HepG2 (cell line): ENCODE measurements around the gene POLA1. TPM values are rescaled to one million over a fixed set of nuclear protein-coding genes. Genes with fewer than 3 reads are reported as not detected.

Experiments
- ATAC-seq: fragments of 200-7000 bp; cut with Tn5 transposase; 3 replicates; pipeline ENCODE4 v1.9.1; 2020; ENCODE audit warnings: mild to moderate bottlenecking, moderate library complexity
- BruUV-seq: library from RNA; stranded (reverse); fragments of 400-500 nt; replicated peaks from 2 replicates; lab custom pipeline; 2021; lab: Mats Ljungman, UMichigan
- CTCF ChIA-PET: fragments of 300-600 bp; formaldehyde crosslinking; extraction: SDS; loops from one replicate; lab custom pipeline; 2021; ENCODE audit warnings: low total read pairs, inconsistent platforms, low intra/inter-chr PET ratio; lab: Yijun Ruan, JAX
- POLR2A ChIA-PET: fragments of 350-600 bp; sonication (Branson Sonifier 250); formaldehyde crosslinking; loops from one replicate; lab custom pipeline; 2020; ENCODE audit warnings: antibody characterized with exemption, inconsistent platforms; lab: Yijun Ruan, JAX
- DNase-seq: peaks from one replicate; pipeline ENCODE4 v3.0.0-alpha.2; 2015; ENCODE audit warnings: low spot score
- FAIRE-seq: peaks from 3 replicates; lab custom pipeline; 2011; peaks lifted over from hg19 to GRCh38; lab: Jason Lieb, UNC
- H2AFZ ChIP-seq: one replicate; pipeline ENCODE4 v1.6.1; 2011; ENCODE audit warnings: low read length, inconsistent platforms
- H3K27ac ChIP-seq: fragments of 300-600 bp; 3 replicates; pipeline ENCODE4 v1.8.0; 2011; ENCODE audit warnings: mixed run types, mild to moderate bottlenecking, mixed read lengths, low read length, inconsistent platforms; ENCODE audit not compliant: insufficient read depth; ENCODE audit errors: extremely low read length
- H3K27me3 ChIP-seq, 2 experiments: fragments of 200-600 bp in 1 of 2; 2 replicates in 1 of 2; 3 replicates in 1 of 2; pipeline versions ENCODE4 v1.6.0 to v1.8.0; 2011; ENCODE audit warnings: low read length in 2 of 2, mild to moderate bottlenecking in 2 of 2, moderate library complexity in 2 of 2, inconsistent platforms in 1 of 2; ENCODE audit not compliant: insufficient read depth in 2 of 2, control insufficient read depth in 1 of 2
- H3K36me3 ChIP-seq, 2 experiments: fragments of 200-600 bp in 1 of 2; replicated peaks in 1 of 2; 2 replicates in 1 of 2; 3 replicates in 1 of 2; pipeline versions ENCODE4 v1.5.1 to v1.8.0; 2011; ENCODE audit warnings: low read length in 2 of 2, inconsistent platforms in 1 of 2; ENCODE audit not compliant: insufficient read depth in 2 of 2, control insufficient read depth in 1 of 2
- H3K4me1 ChIP-seq: 2 replicates; pipeline ENCODE4 v1.5.1; 2012; ENCODE audit warnings: low read length, inconsistent platforms; ENCODE audit not compliant: insufficient read depth
- H3K4me2 ChIP-seq: 2 replicates; pipeline ENCODE4 v1.6.0; 2011; ENCODE audit warnings: low read depth, low read length, inconsistent platforms
- H3K4me3 ChIP-seq, 3 experiments: fragments of 200-600 bp in 1 of 3; sonication (generic), shearing (Covaris generic) in 1 of 3; replicated peaks in 1 of 3; 2 replicates each; pipeline ENCODE4 v1.5.1; 2011 to 2016; ENCODE audit warnings: low read length in 3 of 3, inconsistent platforms in 2 of 3, low read depth in 2 of 3, mild to moderate bottlenecking in 2 of 3, control low read depth in 1 of 3, mixed read lengths in 1 of 3; ENCODE audit not compliant: insufficient read depth in 1 of 3
- H3K79me2 ChIP-seq: one replicate; pipeline ENCODE4 v1.6.1; 2011; ENCODE audit warnings: low read length, inconsistent platforms; ENCODE audit not compliant: insufficient read depth
- H3K9ac ChIP-seq: 2 replicates; pipeline ENCODE4 v1.6.0; 2011; ENCODE audit warnings: mild to moderate bottlenecking, low read depth, low read length, inconsistent platforms; ENCODE audit not compliant: insufficient read depth
- H3K9me3 ChIP-seq: 2 replicates; pipeline ENCODE4 v1.5.1; 2012; ENCODE audit warnings: mild to moderate bottlenecking, low read length
- H4K20me1 ChIP-seq: 2 replicates; pipeline ENCODE4 v1.6.0; 2011; ENCODE audit warnings: inconsistent platforms, mild to moderate bottlenecking, low read length, moderate library complexity; ENCODE audit not compliant: insufficient read depth
- ETV6 ChIP-seq: sonication (generic); formaldehyde crosslinking; conservative IDR thresholded peaks from 2 replicates; pipeline ENCODE4 v1.4.0; 2020; ENCODE audit warnings: missing genetic modification reagents
- GTF2F1 ChIP-seq: fragments of 150-350 bp; IDR thresholded peaks from 2 replicates; pipeline ENCODE4 v1.6.1; 2014; ENCODE audit warnings: low read length
- KMT2B ChIP-seq: IDR thresholded peaks from 2 replicates; pipeline ENCODE4 v1.6.1; 2016; ENCODE audit warnings: missing genetic modification reagents, missing compliant biosample characterization
- NFIB ChIP-seq: sonication (generic); formaldehyde crosslinking; IDR thresholded peaks from 2 replicates; pipeline ENCODE4 v1.9.0; 2021; ENCODE audit warnings: missing genetic modification reagents, mild to moderate bottlenecking, borderline replicate concordance
- PHF21A ChIP-seq: sonication (generic); formaldehyde crosslinking; IDR thresholded peaks from 2 replicates; pipeline ENCODE4 v1.5.0; 2020; ENCODE audit warnings: mild to moderate bottlenecking, missing genetic modification reagents
- PHF5A ChIP-seq: IDR thresholded peaks from one replicate; pipeline ENCODE4 v1.6.1; 2018; ENCODE audit warnings: low read depth, missing genetic modification reagents; ENCODE audit not compliant: unreplicated experiment
- POLR2AphosphoS2 ChIP-seq: IDR thresholded peaks from 2 replicates; pipeline ENCODE4 v1.6.1; 2011; ENCODE audit warnings: low read depth, low read length, improper control_type of control experiment
- SNAPC2 ChIP-seq: sonication (generic); formaldehyde crosslinking; IDR thresholded peaks from 2 replicates; pipeline ENCODE4 v1.8.1; 2022; ENCODE audit warnings: mild to moderate bottlenecking, missing genetic modification reagents
- ZKSCAN8 ChIP-seq: IDR thresholded peaks from 2 replicates; pipeline ENCODE4 v1.6.1; 2016; ENCODE audit warnings: borderline replicate concordance, missing genetic modification reagents, missing compliant biosample characterization
- ZNF501 ChIP-seq: sonication (generic); formaldehyde crosslinking; IDR thresholded peaks from 2 replicates; pipeline ENCODE4 v1.5.1; 2020; ENCODE audit warnings: mild to moderate bottlenecking, moderate library complexity, missing genetic modification reagents
- ZNF619 ChIP-seq: sonication (generic); formaldehyde crosslinking; IDR thresholded peaks from 2 replicates; pipeline ENCODE4 v1.4.0; 2020; ENCODE audit warnings: mild to moderate bottlenecking, missing genetic modification reagents
- ZNF724P ChIP-seq: sonication (generic); formaldehyde crosslinking; IDR thresholded peaks from 2 replicates; pipeline ENCODE4 v1.8.0; 2022; ENCODE audit warnings: missing genetic modification reagents, borderline replicate concordance
- WGBS: methylation state at CpG from one replicate; pipeline ENCODE4 v1.1.6; 2017; ENCODE audit warnings: low lambda C conversion rate; 5-methylcytosine and 5-hydroxymethylcytosine counted together
- in situ Hi-C: cut with HindIII; loops from 2 replicates; pipeline ENCODE4 v1.10.0; 2017; ENCODE audit warnings: low pct_unique_long_range_greater_than_20kb; ENCODE audit not compliant: extremely low pct_ligation_motif_present
- intact Hi-C: fragments of 100-400 bp; cut with micrococcal nuclease; formaldehyde crosslinking; loops from one replicate; pipeline ENCODE4 v1.10.0; 2022; ENCODE audit not compliant: unreplicated experiment
- polyA plus RNA-seq, 8 experiments: library from polyadenylated mRNA; depleted of rRNA in 3 of 8; stranded (reverse) in 7 of 8; unstranded in 1 of 8; fragments of >200 nt; fragmentation: Illumina TruSeq in 4 of 8; extraction: Trizol in 4 of 8; gene quantifications; 2 replicates each; pipeline versions ENCODE4 v1.2.1 to v1.2.3, GENCODE V29; 2011 to 2016; ENCODE audit warnings: low read depth in 4 of 8, missing spikeins in 1 of 8, mixed read lengths in 1 of 8; ENCODE audit not compliant: insufficient read depth in 1 of 8
- total RNA-seq, 5 experiments: library from RNA; depleted of rRNA; stranded (reverse); fragments of >200 nt; fragmentation: Illumina TruSeq; extraction: Trizol; gene quantifications; 2 replicates each; pipeline ENCODE4 v1.2.3, GENCODE V29; 2016; ENCODE audit warnings: low read depth in 1 of 5
- TF ChIP-seq, protein P1 (sequence below): sonication (generic); formaldehyde crosslinking; conservative IDR thresholded peaks from 2 replicates; pipeline ENCODE4 v1.4.0; 2020; ENCODE audit warnings: missing genetic modification reagents
- TF ChIP-seq, protein P2 (sequence below): sonication (generic); formaldehyde crosslinking; IDR thresholded peaks from 2 replicates; pipeline ENCODE4 v1.9.0; 2022; ENCODE audit warnings: low read depth, missing genetic modification reagents

Gene POLA1
- total and polyA plus RNA-seq, 2 of the 13 experiments (the other 11 are each of a cell fraction or from before 2014, with no cell fraction given), result 3.3 to 26.5 TPM

GRCh38 chrX:25005382-25006185 is 311.9 kb downstream of the POLA1 start:
- H3K4me2 ChIP-seq, result peak overlapping the region; percentile 27; the same call in 1 of the 2 replicates
- peaks cover 2 to 38% of the 10 kb centered on the region in 2 experiments; a peak in 2 of 5 replicates for H3K27me3 ChIP-seq
- intact Hi-C loops, result no loop called here
- CTCF ChIA-PET, result no interaction called here
- POLR2A ChIA-PET, result no interaction called here
- H3K4me3 ChIP-seq, result peak overlapping the region in 1 of 3 experiments; percentile 33; a peak in 2 of 6 replicates
- H4K20me1 ChIP-seq, result no peaks in the 10 kb centered on the region
- H2AFZ ChIP-seq, result no peak overlapping the region
- no peak for FAIRE-seq
- 55% methylated on average over 17 of the region's 72 CpGs for WGBS
- no peak for TF ChIP-seq POLR2AphosphoS2
- TF ChIP-seq, all 625 proteins: peak for 0
- Histone ChIP-seq H3K27ac (no peak overlapping the region), H3K9ac (no peak overlapping the region), H3K9me3 (no peaks in the 10 kb centered on the region), H3K36me3 (no peaks in the 10 kb centered on the region), H3K79me2 (no peaks in the 10 kb centered on the region), H3K4me1 (peaks cover 6% of the 10 kb centered on the region; the same call in 1 of the 2 replicates)
- ATAC-seq, result peak; percentile 28
- in situ Hi-C loops, result no loop called here
- no peak for DNase-seq
- no TSS peak for BruUV-seq

DNA sequence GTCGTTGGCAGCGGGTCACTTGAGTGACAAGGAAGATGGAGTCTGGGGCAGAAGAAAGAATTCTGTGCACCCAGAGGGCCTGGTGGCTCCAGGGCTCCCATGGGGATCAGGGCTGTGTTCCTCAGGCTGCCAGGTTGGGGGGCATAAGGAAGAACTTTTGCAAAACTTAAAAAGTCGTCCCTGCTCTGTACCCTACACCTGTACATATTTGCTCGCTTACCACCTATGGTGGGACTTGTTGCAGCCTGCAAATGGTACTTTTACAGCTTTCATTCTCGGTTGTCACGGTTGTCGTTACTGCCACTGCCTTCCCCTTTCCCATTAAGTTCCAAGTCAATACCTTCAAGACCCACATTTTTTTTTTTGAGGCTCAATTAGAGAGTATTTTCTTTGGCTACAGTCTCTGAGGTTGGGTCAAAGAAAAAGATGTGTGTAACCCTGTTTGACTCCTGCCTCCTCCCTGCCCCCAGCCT is 312.9 kb downstream of the POLA1 start:
- ChIA-PET CTCF (no interaction called here), POLR2A (no interaction called here)
- Histone ChIP-seq H3K79me2 (no peaks in the 10 kb centered on the region), H3K9ac (no peak overlapping the region), H3K27ac (no peak overlapping the region), H3K4me2 (peak overlapping the region; percentile 66), H3K27me3 (peaks cover 2 to 42% of the 10 kb centered on the region in 2 experiments; a peak in 2 of 5 replicates), H3K36me3 (no peaks in the 10 kb centered on the region), H4K20me1 (no peaks in the 10 kb centered on the region), H2AFZ (no peak overlapping the region), H3K4me1 (peaks cover 6% of the 10 kb centered on the region; the same call in 1 of the 2 replicates), H3K4me3 (peak overlapping the region in 1 of 3 experiments; percentile 43; a peak in 3 of 6 replicates), H3K9me3 (no peaks in the 10 kb centered on the region)
- FAIRE-seq, result no peak
- no TSS peak for BruUV-seq
- no peak for DNase-seq
- 24% methylated on average over 5 of the region's 7 CpGs for WGBS
- no peak for ATAC-seq
- intact Hi-C loops (no loop called here), in situ Hi-C loops (no loop called here)
- TF ChIP-seq PHF21A (CRISPR knock-in tag) (no peak), SNAPC2 (CRISPR knock-in tag) (no peak), ZKSCAN8 (CRISPR knock-in tag) (no peak), PHF5A (CRISPR knock-in tag) (no peak), NFIB (CRISPR knock-in tag) (no peak), ETV6 (CRISPR knock-in tag) (no peak), ZNF501 (no peak), KMT2B (no peak), GTF2F1 (no peak), ZNF619 (no peak), ZNF724P (CRISPR knock-in tag) (no peak)
- TF ChIP-seq, protein P1, sequence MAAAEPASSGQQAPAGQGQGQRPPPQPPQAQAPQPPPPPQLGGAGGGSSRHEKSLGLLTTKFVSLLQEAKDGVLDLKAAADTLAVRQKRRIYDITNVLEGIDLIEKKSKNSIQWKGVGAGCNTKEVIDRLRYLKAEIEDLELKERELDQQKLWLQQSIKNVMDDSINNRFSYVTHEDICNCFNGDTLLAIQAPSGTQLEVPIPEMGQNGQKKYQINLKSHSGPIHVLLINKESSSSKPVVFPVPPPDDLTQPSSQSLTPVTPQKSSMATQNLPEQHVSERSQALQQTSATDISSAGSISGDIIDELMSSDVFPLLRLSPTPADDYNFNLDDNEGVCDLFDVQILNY (CRISPR knock-in tag), result no peak
- TF ChIP-seq, protein P2, sequence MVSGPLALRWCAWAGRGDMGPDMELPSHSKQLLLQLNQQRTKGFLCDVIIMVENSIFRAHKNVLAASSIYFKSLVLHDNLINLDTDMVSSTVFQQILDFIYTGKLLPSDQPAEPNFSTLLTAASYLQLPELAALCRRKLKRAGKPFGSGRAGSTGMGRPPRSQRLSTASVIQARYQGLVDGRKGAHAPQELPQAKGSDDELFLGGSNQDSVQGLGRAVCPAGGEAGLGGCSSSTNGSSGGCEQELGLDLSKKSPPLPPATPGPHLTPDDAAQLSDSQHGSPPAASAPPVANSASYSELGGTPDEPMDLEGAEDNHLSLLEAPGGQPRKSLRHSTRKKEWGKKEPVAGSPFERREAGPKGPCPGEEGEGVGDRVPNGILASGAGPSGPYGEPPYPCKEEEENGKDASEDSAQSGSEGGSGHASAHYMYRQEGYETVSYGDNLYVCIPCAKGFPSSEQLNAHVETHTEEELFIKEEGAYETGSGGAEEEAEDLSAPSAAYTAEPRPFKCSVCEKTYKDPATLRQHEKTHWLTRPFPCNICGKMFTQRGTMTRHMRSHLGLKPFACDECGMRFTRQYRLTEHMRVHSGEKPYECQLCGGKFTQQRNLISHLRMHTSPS (CRISPR knock-in tag), result no peak
